ENCODE data around the gene COLEC12.
A peak's percentile ranks its signal among the peaks of the same experiment; 100 is the strongest.

The COLEC12 gene

DNA sequence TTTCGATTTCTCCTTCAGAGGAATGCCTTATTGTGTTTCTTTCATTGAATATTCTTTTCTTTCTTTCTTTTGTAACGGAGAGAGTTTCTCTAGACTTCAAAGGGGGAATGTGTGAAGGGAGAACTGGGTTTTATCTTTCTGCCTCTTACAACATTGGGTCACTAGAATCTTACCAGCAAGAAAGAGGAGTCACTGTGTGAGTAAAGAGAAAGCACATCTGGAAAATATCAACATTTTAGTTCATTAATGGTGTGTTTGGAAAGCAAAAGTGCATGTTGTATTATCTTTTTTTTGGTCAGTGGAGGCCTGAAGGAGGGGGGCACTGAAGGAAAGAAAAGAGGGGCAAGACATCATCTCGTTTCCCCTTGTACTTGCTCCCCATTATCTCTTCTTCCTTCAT, 146.0 kb downstream of the COLEC12 start:
- H2AK5ac ChIP-seq (ENCODE audit: low read length, severe bottlenecking) = no peak overlapping the region
- H3K9ac ChIP-seq (ENCODE audit: low read length) = peak overlapping the region; percentile 66
- H3K27me3 ChIP-seq (ENCODE audit: control insufficient read depth in 1 of 2, insufficient read depth in 1 of 2, low read length in 2 of 2) = no peaks in the 10 kb centered on the region
- peak; percentile 35 for DNase-seq
- peaks cover 0 to 40% of the 10 kb centered on the region in 2 experiments for H3K36me3 ChIP-seq (ENCODE audit: control insufficient read depth in 1 of 2, insufficient read depth in 2 of 2, low read depth in 1 of 2, low read length in 2 of 2)
- H2BK15ac ChIP-seq (ENCODE audit: low read depth, poor library complexity, severe bottlenecking) = no peak overlapping the region
- H2AFZ ChIP-seq (ENCODE audit: low read depth, low read length) = no peak overlapping the region
- no peak overlapping the region for H4K91ac ChIP-seq (ENCODE audit: low read length)
- H2BK5ac ChIP-seq (ENCODE audit: low read depth, low read length, poor library complexity, severe bottlenecking) = no peak overlapping the region
- WGBS = 92% methylated on average over 2 of the region's 3 CpGs
- H3K4me1 ChIP-seq (ENCODE audit: control insufficient read depth, insufficient read depth, low read depth, low read length) = no peaks in the 10 kb centered on the region
- H3K4ac ChIP-seq (ENCODE audit: low read depth in 1 of 2, low read length in 2 of 2) = no peak overlapping the region
- H3K79me1 ChIP-seq (replicated peaks; ENCODE audit: low read length, poor library complexity, severe bottlenecking) = no peaks in the 10 kb centered on the region
- H3K9me3 ChIP-seq (ENCODE audit: control insufficient read depth, low read length) = no peaks in the 10 kb centered on the region
- H2BK120ac ChIP-seq (ENCODE audit: low read depth, low read length) = no peak overlapping the region
- no peak overlapping the region for H2BK12ac ChIP-seq (ENCODE audit: low read length in 2 of 2)
- no peak overlapping the region for H3K23ac ChIP-seq (ENCODE audit: low read length in 2 of 2)
- no peak overlapping the region for H4K8ac ChIP-seq (ENCODE audit: low read length)
- no peak overlapping the region for H3K14ac ChIP-seq (ENCODE audit: low read length in 2 of 2)
- H3K18ac ChIP-seq (ENCODE audit: low read depth in 1 of 2, low read length in 2 of 2) = no peak overlapping the region
- no peak overlapping the region for H3K27ac ChIP-seq (ENCODE audit: low read length, poor library complexity, severe bottlenecking)
- no peak overlapping the region for H3K4me2 ChIP-seq (ENCODE audit: low read length, poor library complexity, severe bottlenecking)
- peak overlapping the region in 1 of 2 experiments; percentile 34 for H3K4me3 ChIP-seq (ENCODE audit: insufficient read depth in 1 of 2, low read depth in 1 of 2, low read length in 2 of 2)

DNA sequence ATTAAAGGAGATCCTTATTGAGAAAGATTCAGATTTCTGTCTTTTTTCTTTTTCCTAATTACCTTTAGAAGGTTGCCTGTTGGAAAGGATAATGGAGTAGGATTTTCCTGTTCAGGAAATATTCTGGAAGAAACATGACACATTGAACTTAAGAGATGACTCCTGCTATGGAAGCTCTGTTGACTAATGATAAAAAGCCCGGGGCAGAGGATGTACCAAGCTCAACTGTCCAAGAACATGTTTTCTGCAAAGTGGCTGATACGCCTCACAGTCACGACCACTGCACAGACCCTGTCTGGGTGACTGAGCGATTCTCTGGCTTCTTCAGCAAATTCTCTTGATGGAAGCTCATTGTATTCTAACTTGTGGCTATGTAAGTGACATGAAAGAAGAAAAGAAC, 146.5 kb downstream of the COLEC12 start:
- DNase-seq = peak; percentile 33
- no peak overlapping the region for H2AFZ ChIP-seq (ENCODE audit: low read depth, low read length)
- H3K4me2 ChIP-seq (ENCODE audit: low read length, poor library complexity, severe bottlenecking) = no peak overlapping the region
- H3K23ac ChIP-seq (ENCODE audit: low read length in 2 of 2) = no peak overlapping the region
- peak overlapping the region; percentile 66 for H3K9ac ChIP-seq (ENCODE audit: low read length)
- H2AK5ac ChIP-seq (ENCODE audit: low read length, severe bottlenecking) = no peak overlapping the region
- H3K27ac ChIP-seq (ENCODE audit: low read length, poor library complexity, severe bottlenecking) = no peak overlapping the region
- H3K4ac ChIP-seq (ENCODE audit: low read depth in 1 of 2, low read length in 2 of 2) = no peak overlapping the region
- H2BK5ac ChIP-seq (ENCODE audit: low read depth, low read length, poor library complexity, severe bottlenecking) = no peak overlapping the region
- H3K4me3 ChIP-seq (ENCODE audit: insufficient read depth in 1 of 2, low read depth in 1 of 2, low read length in 2 of 2) = no peak overlapping the region
- no peak overlapping the region for H3K18ac ChIP-seq (ENCODE audit: low read depth in 1 of 2, low read length in 2 of 2)
- H3K27me3 ChIP-seq (ENCODE audit: control insufficient read depth in 1 of 2, insufficient read depth in 1 of 2, low read length in 2 of 2) = no peaks in the 10 kb centered on the region
- H4K8ac ChIP-seq (ENCODE audit: low read length) = no peak overlapping the region
- H3K9me3 ChIP-seq (ENCODE audit: control insufficient read depth, low read length) = no peaks in the 10 kb centered on the region
- H3K36me3 ChIP-seq (ENCODE audit: control insufficient read depth in 1 of 2, insufficient read depth in 2 of 2, low read depth in 1 of 2, low read length in 2 of 2) = peaks cover 0 to 40% of the 10 kb centered on the region in 2 experiments
- WGBS = 65% methylated on average over 4 of the region's 4 CpGs
- no peaks in the 10 kb centered on the region for H3K4me1 ChIP-seq (ENCODE audit: control insufficient read depth, insufficient read depth, low read depth, low read length)
- no peak overlapping the region for H3K14ac ChIP-seq (ENCODE audit: low read length in 2 of 2)
- no peak overlapping the region for H2BK12ac ChIP-seq (ENCODE audit: low read length in 2 of 2)
- H3K79me1 ChIP-seq (replicated peaks; ENCODE audit: low read length, poor library complexity, severe bottlenecking) = no peaks in the 10 kb centered on the region
- H2BK120ac ChIP-seq (ENCODE audit: low read depth, low read length) = no peak overlapping the region
- H4K91ac ChIP-seq (ENCODE audit: low read length) = no peak overlapping the region
- H2BK15ac ChIP-seq (ENCODE audit: low read depth, poor library complexity, severe bottlenecking) = no peak overlapping the region

DNA sequence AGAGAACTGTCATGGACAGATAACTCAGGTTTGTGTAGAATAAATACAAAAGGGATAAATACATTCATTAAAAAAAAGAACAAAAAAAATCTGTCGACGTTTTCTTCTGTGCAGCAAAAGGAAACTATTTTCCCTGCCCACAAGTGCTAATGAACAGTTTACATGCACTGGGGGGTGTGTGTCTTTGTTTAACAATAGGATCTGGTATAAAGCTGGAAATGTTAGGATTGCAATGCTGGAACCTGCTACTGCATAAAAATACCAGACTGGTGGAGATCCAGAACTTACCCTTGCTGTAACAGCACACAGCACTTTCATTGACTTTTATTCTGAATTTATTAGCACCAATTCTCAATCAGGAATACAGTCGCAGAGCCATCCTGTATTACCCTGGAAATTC, 148.1 kb downstream of the COLEC12 start:
- Histone ChIP-seq H3K23ac (ENCODE audit: low read length in 2 of 2) (no peak overlapping the region), H2BK15ac (ENCODE audit: low read depth, poor library complexity, severe bottlenecking) (no peak overlapping the region), H3K27ac (ENCODE audit: low read length, poor library complexity, severe bottlenecking) (no peak overlapping the region), H2AK5ac (ENCODE audit: low read length, severe bottlenecking) (no peak overlapping the region), H4K91ac (ENCODE audit: low read length) (no peak overlapping the region), H3K79me1 (replicated peaks; ENCODE audit: low read length, poor library complexity, severe bottlenecking) (no peaks in the 10 kb centered on the region), H2BK120ac (ENCODE audit: low read depth, low read length) (no peak overlapping the region), H3K4me2 (ENCODE audit: low read length, poor library complexity, severe bottlenecking) (no peak overlapping the region), H3K4me1 (ENCODE audit: control insufficient read depth, insufficient read depth, low read depth, low read length) (no peaks in the 10 kb centered on the region), H3K9ac (ENCODE audit: low read length) (no peak overlapping the region), H3K4ac (ENCODE audit: low read depth in 1 of 2, low read length in 2 of 2) (no peak overlapping the region), H4K8ac (ENCODE audit: low read length) (no peak overlapping the region), H2BK5ac (ENCODE audit: low read depth, low read length, poor library complexity, severe bottlenecking) (no peak overlapping the region), H3K4me3 (ENCODE audit: insufficient read depth in 1 of 2, low read depth in 1 of 2, low read length in 2 of 2) (no peak overlapping the region), H3K18ac (ENCODE audit: low read depth in 1 of 2, low read length in 2 of 2) (no peak overlapping the region), H2BK12ac (ENCODE audit: low read length in 2 of 2) (no peak overlapping the region), H2AFZ (ENCODE audit: low read depth, low read length) (no peak overlapping the region), H3K36me3 (ENCODE audit: control insufficient read depth in 1 of 2, insufficient read depth in 2 of 2, low read depth in 1 of 2, low read length in 2 of 2) (peaks cover 0 to 56% of the 10 kb centered on the region in 2 experiments), H3K14ac (ENCODE audit: low read length in 2 of 2) (no peak overlapping the region), H3K9me3 (ENCODE audit: control insufficient read depth, low read length) (no peaks in the 10 kb centered on the region), H3K27me3 (ENCODE audit: control insufficient read depth in 1 of 2, insufficient read depth in 1 of 2, low read length in 2 of 2) (no peaks in the 10 kb centered on the region)
- DNase-seq = no peak
- 100% methylated on average over 3 of the region's 3 CpGs for WGBS

DNA sequence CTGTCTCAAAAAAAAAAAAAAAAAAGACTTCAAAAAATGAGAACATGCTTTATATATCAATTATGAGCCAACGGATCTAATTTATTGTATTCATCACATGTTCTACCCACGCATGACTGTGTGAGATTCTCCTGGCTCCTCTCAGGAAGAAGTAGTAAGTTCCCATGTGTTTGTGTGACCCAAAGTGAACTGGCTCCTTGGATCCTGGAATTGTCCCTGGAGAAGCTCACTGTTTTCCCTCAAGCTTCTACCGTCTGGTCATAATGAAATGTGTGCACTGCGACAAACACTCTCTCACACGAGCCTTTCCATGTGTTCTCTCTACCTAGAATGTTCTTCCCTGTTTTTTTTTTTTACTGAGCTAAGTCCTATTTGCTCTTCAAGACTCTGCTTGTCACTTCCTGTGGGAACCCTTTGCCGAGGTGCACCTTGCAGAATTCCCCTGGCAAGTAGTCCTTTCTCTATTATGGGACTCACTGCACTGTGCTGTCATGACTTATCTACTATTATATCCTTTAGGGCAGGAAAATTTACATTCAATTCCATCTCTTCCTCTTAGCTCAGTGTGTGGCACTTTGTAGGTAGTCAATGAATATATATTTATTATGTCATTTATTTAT, 149.4 kb downstream of the COLEC12 start:
- Histone ChIP-seq H3K18ac (ENCODE audit: low read depth in 1 of 2, low read length in 2 of 2) (no peak overlapping the region), H4K91ac (ENCODE audit: low read length) (no peak overlapping the region), H3K4me2 (ENCODE audit: low read length, poor library complexity, severe bottlenecking) (no peak overlapping the region), H2BK12ac (ENCODE audit: low read length in 2 of 2) (no peak overlapping the region), H3K14ac (ENCODE audit: low read length in 2 of 2) (no peak overlapping the region), H2BK120ac (ENCODE audit: low read depth, low read length) (no peak overlapping the region), H3K79me1 (replicated peaks; ENCODE audit: low read length, poor library complexity, severe bottlenecking) (no peaks in the 10 kb centered on the region), H3K27ac (ENCODE audit: low read length, poor library complexity, severe bottlenecking) (no peak overlapping the region), H2BK5ac (ENCODE audit: low read depth, low read length, poor library complexity, severe bottlenecking) (no peak overlapping the region), H3K36me3 (ENCODE audit: control insufficient read depth in 1 of 2, insufficient read depth in 2 of 2, low read depth in 1 of 2, low read length in 2 of 2) (peaks cover 7 to 59% of the 10 kb centered on the region in 2 experiments), H2AFZ (ENCODE audit: low read depth, low read length) (no peak overlapping the region), H3K4me3 (ENCODE audit: insufficient read depth in 1 of 2, low read depth in 1 of 2, low read length in 2 of 2) (no peak overlapping the region), H3K27me3 (ENCODE audit: control insufficient read depth in 1 of 2, insufficient read depth in 1 of 2, low read length in 2 of 2) (no peaks in the 10 kb centered on the region), H3K23ac (ENCODE audit: low read length in 2 of 2) (no peak overlapping the region), H3K9ac (ENCODE audit: low read length) (no peak overlapping the region), H4K8ac (ENCODE audit: low read length) (no peak overlapping the region), H2AK5ac (ENCODE audit: low read length, severe bottlenecking) (no peak overlapping the region), H2BK15ac (ENCODE audit: low read depth, poor library complexity, severe bottlenecking) (no peak overlapping the region), H3K9me3 (ENCODE audit: control insufficient read depth, low read length) (peaks cover 5% of the 10 kb centered on the region), H3K4ac (ENCODE audit: low read depth in 1 of 2, low read length in 2 of 2) (no peak overlapping the region), H3K4me1 (ENCODE audit: control insufficient read depth, insufficient read depth, low read depth, low read length) (no peaks in the 10 kb centered on the region)
- DNase-seq = no peak
- WGBS = 98% methylated on average over 6 of the region's 6 CpGs

Data from mesenchymal stem cell (in vitro differentiated cells and primary cell).